Lower lobe of right lung (tissue), 2 donors: ENCODE results near the gene SPATS2. TPM values are rescaled to one million over a fixed set of nuclear protein-coding genes. Genes with fewer than 3 reads are reported as not detected.

ENCODE experiments used
- ATAC-seq, 2 donors: fragments of 200-7000 bp; cut with Tn5 transposase; one replicate each; pipeline ENCODE4 v1.9.1; 2020 to 2022; ENCODE audit warnings: mild to moderate bottlenecking in 2 of 2, moderate library complexity in 2 of 2
- DNase-seq: peaks from one replicate; pipeline ENCODE4 v3.0.0-alpha.2; 2020
- H3K27ac ChIP-seq: fragments of 200-600 bp; one replicate; pipeline ENCODE4 v1.8.0; 2022
- H3K27me3 ChIP-seq: fragments of 200-600 bp; one replicate; pipeline ENCODE4 v1.8.0; 2022; ENCODE audit warnings: low read depth
- H3K36me3 ChIP-seq: fragments of 200-600 bp; one replicate; pipeline ENCODE4 v1.8.0; 2022; ENCODE audit warnings: mild to moderate bottlenecking
- H3K4me1 ChIP-seq: fragments of 200-600 bp; one replicate; pipeline ENCODE4 v1.8.0; 2022
- H3K4me3 ChIP-seq: fragments of 200-600 bp; one replicate; pipeline ENCODE4 v1.8.0; 2022; ENCODE audit warnings: mild to moderate bottlenecking
- H3K9me3 ChIP-seq: fragments of 200-600 bp; one replicate; pipeline ENCODE4 v1.8.0; 2022
- CTCF ChIP-seq: fragments of 200-600 bp; IDR thresholded peaks from one replicate; pipeline ENCODE4 v1.8.0; 2022; ENCODE audit warnings: antibody characterized with exemption, mild to moderate bottlenecking
- intact Hi-C: fragments of 100-400 bp; cut with DNase I; formaldehyde crosslinking; loops from one replicate; pipeline ENCODE4 v1.11.0; 2022
- total RNA-seq: library from RNA; stranded (reverse); fragmentation: NEBNext Ultra II Directional; extraction: Animal tissue kit (Norgen Biotek cat#: 25700); gene quantifications from one replicate; pipeline ENCODE4 v1.2.1, GENCODE V29; 2021
- donor health status: DM: no; HTN: yes; CAD: no; lungs with severe emphysema.

Gene SPATS2
- total RNA-seq, 1 donor from 2014 or later = 17.3 TPM

GRCh38 chr12:49334226-49334625 is 33.0 kb upstream of the SPATS2 start:
- no peak for DNase-seq
- peaks cover 69% of the 10 kb centered on the region for H3K27me3 ChIP-seq
- intact Hi-C loops = no loop called here

GRCh38 chr12:49334681-49335080 is 32.6 kb upstream of the SPATS2 start:
- peaks cover 73% of the 10 kb centered on the region for H3K27me3 ChIP-seq
- TF ChIP-seq CTCF = no peak
- intact Hi-C loops = no loop called here

More at GRCh38 chr12:49334226-49334625, 33.0 kb upstream of the SPATS2 start:
- TF ChIP-seq CTCF = no peak
- Histone ChIP-seq H3K9me3 (no peaks in the 10 kb centered on the region), H3K4me3 (no peak overlapping the region), H3K36me3 (no peaks in the 10 kb centered on the region), H3K4me1 (peaks cover 23% of the 10 kb centered on the region), H3K27ac (no peak overlapping the region)
- no peak for ATAC-seq

GRCh38 chr12:49335118-49335954 is 31.9 kb upstream of the SPATS2 start:
- H3K36me3 ChIP-seq = no peaks in the 10 kb centered on the region
- ATAC-seq (no peak), DNase-seq (no peak)
- no peak overlapping the region for H3K4me3 ChIP-seq
- H3K27ac ChIP-seq = no peak overlapping the region
- H3K9me3 ChIP-seq = no peaks in the 10 kb centered on the region
- TF ChIP-seq CTCF = no peak
- H3K27me3 ChIP-seq = peaks cover 75% of the 10 kb centered on the region
- H3K4me1 ChIP-seq = peaks cover 23% of the 10 kb centered on the region
- intact Hi-C loops = no loop called here

More at GRCh38 chr12:49334681-49335080, 32.6 kb upstream of the SPATS2 start:
- Histone ChIP-seq H3K9me3 (no peaks in the 10 kb centered on the region), H3K4me3 (no peak overlapping the region), H3K36me3 (no peaks in the 10 kb centered on the region), H3K4me1 (peaks cover 23% of the 10 kb centered on the region), H3K27ac (no peak overlapping the region)
- DNase-seq (no peak), ATAC-seq (no peak)

GRCh38 chr12:49335955-49336644 is 31.2 kb upstream of the SPATS2 start:
- Histone ChIP-seq H3K36me3 (no peaks in the 10 kb centered on the region), H3K27ac (no peak overlapping the region), H3K4me1 (peaks cover 23% of the 10 kb centered on the region), H3K27me3 (peaks cover 75% of the 10 kb centered on the region), H3K4me3 (peak overlapping the region; percentile 43), H3K9me3 (no peaks in the 10 kb centered on the region)
- intact Hi-C loops = no loop called here
- ATAC-seq (no peak), DNase-seq (no peak)
- no peak for TF ChIP-seq CTCF

- TF ChIP-seq CTCF = peak; percentile 93
- peaks cover 82% of the 10 kb centered on the region for H3K27me3 ChIP-seq
- peaks cover 24% of the 10 kb centered on the region for H3K4me1 ChIP-seq
- no peaks in the 10 kb centered on the region for H3K9me3 ChIP-seq
- intact Hi-C loops = no loop called here
- ATAC-seq (peak; percentile 93 to 94), DNase-seq (peak; percentile 87)
- H3K27ac ChIP-seq = no peak within 1 kb of the TSS
- no peaks in the 10 kb centered on the region for H3K36me3 ChIP-seq
- peak within 1 kb of the TSS; percentile 43 for H3K4me3 ChIP-seq
Observed at GRCh38 chr12:49336645-49337584, 30.3 kb upstream of the SPATS2 start, which contains the start of gene C1QL4. TSS of gene C1QL4 (minus strand) at chr12:49337188. CDS start at chr12:49336477, 711 bp downstream.
